RWPE1 (cell line): ENCODE measurements around the gene ASIC3.

ENCODE experiments used
- CTCF ChIA-PET: fragments of 350-600 bp; sonication (Branson Sonifier 250); formaldehyde crosslinking; extraction: SDS; loops from one replicate; lab custom pipeline; 2021; lab: Yijun Ruan, JAX
- POLR2A ChIA-PET: fragments of 400-600 bp; formaldehyde crosslinking; extraction: SDS; loops from one replicate; lab custom pipeline; 2020; ENCODE audit warnings: antibody characterized with exemption; ENCODE audit not compliant: low non-redundant PET; lab: Yijun Ruan, JAX
- DNase-seq: peaks from one replicate; pipeline ENCODE4 v3.0.0; 2012; ENCODE audit warnings: low spot score
- H3K27ac ChIP-seq: fragments of 450-650 bp; 2 replicates; pipeline ENCODE4 v1.5.1; 2017
- TF ChIP-seq, protein P1 (sequence below): fragments of 450-650 bp; conservative IDR thresholded peaks from 2 replicates; pipeline ENCODE4 v1.5.1; 2017; ENCODE audit warnings: low read depth, mild to moderate bottlenecking

Gene ASIC3

DNA sequence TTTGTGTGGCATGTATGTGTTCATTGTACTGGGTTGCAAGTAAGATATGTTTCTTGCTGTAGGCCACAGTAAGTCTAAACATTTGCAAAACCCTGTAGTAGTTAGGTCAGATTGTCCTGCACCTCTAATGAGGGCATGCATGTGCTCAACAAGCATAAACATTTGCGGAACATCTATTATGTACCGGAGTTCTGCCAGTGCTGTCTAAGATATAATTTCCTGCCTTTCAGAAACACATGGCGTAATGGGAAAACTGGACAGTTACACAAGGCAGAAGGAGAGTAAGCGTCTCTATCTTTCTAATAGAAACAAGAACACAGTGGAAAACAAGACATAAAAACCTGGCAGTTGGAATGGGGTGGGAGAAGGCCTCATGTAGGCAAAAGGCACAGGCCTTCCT, 17.3 kb upstream of the ASIC3 start:
- TF ChIP-seq, protein P1, sequence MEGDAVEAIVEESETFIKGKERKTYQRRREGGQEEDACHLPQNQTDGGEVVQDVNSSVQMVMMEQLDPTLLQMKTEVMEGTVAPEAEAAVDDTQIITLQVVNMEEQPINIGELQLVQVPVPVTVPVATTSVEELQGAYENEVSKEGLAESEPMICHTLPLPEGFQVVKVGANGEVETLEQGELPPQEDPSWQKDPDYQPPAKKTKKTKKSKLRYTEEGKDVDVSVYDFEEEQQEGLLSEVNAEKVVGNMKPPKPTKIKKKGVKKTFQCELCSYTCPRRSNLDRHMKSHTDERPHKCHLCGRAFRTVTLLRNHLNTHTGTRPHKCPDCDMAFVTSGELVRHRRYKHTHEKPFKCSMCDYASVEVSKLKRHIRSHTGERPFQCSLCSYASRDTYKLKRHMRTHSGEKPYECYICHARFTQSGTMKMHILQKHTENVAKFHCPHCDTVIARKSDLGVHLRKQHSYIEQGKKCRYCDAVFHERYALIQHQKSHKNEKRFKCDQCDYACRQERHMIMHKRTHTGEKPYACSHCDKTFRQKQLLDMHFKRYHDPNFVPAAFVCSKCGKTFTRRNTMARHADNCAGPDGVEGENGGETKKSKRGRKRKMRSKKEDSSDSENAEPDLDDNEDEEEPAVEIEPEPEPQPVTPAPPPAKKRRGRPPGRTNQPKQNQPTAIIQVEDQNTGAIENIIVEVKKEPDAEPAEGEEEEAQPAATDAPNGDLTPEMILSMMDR: no peak
- H3K27ac ChIP-seq: no peak overlapping the region
- CTCF ChIA-PET: no interaction called here
- no peak for DNase-seq
- POLR2A ChIA-PET: interaction anchor here (0.8 kb wide), 1 partner anchor 9 kb away, joined by 6 read pairs; no protein-coding TSS in a partner anchor

DNA sequence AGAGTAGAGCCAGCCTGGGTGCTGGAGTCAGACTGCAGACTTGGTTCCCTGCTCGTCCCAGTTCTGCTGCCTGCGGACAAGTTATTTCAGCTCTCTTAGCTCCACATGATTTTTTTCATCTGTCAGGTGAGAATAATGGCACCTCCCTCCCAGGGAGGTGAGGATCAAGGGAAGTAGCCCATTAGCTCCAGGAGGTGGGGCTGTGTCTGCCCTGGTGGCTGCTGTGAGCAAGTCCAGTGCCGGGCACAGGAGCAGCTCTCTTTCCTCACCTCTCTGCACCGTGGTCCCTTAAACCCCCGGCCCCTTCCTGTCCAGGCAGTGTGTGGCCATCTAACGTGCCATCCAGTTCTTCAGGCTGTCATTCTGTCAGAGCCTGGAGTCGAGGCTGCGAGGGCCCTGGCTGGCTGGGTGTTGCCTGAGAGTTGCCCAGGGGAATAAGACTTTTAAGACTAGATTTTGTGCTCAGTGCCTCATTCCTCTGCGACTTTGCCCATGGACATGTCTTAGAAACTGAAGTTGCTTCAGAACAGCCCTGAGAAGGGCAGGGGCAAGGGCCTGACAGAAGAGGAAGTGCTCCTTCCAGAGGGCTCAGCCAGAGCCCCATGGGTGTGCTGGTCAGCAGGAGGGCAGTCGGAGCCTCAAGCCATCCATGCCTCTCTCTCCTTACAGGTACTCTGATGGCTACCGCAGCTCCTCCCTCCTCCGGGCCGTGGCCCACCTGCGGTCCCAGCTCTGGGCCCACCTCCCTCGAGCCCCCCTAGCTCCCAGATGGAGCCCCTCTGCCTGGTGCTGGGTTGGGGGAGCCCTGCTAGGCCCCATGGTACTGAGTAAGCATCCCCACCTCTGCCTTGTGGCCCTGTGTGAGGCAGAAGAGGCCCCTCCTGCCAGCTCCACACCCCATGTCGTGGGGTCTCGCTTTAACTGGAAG, 15.1 kb upstream of the ASIC3 start:
- CTCF ChIA-PET: interaction anchor here (2.0 kb wide), 1 partner anchor 78 kb away, joined by 8 read pairs; no protein-coding TSS in a partner anchor
- POLR2A ChIA-PET: no interaction called here
- TF ChIP-seq, protein P1: no peak
- peak overlapping the region; percentile 36 for H3K27ac ChIP-seq
- DNase-seq: no peak

DNA sequence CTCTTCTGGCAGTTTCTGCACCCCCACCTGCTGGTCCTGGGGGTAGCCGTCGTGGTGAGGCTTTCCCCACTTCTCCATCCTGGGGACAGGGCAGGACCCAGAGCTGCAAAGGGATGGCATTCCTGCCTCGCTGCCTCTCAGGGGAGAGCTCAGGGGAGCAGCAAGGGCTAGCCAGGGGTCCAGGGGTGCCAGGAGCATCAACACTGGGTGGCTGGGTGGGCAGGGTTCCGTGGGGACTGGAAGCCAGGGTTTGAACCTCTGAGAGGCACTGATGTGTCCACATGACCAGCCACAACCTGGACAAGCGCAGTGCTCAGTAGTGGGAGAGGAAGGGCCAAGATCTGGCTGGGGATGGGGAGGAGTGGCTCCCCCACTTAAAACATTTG, 14.5 kb upstream of the ASIC3 start:
- CTCF ChIA-PET: no interaction called here
- POLR2A ChIA-PET: no interaction called here
- no peak for DNase-seq
- TF ChIP-seq, protein P1: no peak
- H3K27ac ChIP-seq: peak overlapping the region; percentile 36; the same call in 1 of the 2 replicates

DNA sequence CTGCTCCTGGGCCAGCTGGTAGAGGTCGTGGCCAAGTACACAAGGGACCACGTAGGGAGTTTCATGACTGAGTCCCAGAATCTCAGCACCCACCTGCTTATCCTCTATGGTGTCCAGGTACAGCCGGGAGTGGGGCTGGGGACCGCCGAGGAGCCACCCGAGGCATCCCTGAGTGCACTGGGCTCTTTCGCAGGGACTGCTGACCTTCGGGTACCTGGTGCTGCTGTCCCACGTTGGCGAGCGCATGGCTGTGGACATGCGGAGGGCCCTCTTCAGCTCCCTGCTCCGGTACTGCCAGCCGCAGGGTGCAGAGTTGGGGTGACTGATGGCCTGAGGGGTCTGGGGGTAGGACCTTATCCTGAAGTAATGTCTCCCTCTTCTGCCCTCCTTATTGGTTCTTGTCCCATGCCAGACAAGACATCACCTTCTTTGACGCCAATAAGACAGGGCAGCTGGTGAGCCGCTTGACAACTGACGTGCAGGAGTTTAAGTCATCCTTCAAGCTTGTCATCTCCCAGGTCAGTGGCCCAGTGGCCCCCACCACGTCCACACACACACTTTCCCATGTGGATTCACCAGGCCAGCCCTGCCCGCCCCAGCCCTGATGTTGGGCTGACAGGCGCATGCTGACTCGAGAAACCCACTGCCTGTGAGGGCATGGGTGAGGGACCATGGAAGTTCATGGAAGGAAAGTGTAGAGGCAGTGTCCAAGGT, 13.9 kb upstream of the ASIC3 start:
- TF ChIP-seq, protein P1: no peak
- peak overlapping the region; percentile 91; the same call in 1 of the 2 replicates for H3K27ac ChIP-seq
- no peak for DNase-seq
- ChIA-PET POLR2A (no interaction called here), CTCF (no interaction called here)

DNA sequence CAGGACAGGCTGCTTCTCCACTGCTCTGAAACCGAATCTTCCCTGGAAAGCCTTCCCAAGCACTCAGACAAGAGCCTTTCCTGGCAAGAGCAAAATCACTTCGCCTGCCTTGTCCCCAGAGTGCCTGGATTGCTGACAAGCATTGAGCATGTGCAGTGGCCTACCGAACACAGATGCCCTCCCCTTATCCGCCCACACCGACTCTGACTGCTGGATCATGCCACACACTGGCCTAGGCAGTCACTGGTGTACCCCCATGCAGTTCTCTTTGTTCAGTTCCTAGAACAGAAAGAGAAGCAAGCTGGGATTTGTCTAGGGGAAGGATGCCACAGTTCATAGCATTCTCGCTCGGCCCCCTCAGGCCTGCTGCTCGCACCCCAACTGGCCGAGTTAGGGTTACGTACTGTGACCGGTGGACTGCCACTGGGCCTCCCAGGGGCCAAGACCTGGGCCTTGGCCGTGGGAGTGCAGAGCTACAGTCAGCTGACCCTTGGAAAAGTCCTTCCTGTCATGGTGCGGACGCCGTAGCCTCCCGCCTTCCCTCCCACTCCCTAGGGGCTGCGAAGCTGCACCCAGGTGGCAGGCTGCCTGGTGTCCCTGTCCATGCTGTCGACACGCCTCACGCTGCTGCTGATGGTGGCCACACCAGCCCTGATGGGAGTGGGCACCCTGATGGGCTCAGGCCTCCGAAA, 13.2 kb upstream of the ASIC3 start:
- no peak for DNase-seq
- peak overlapping the region; percentile 91; the same call in 1 of the 2 replicates for H3K27ac ChIP-seq
- TF ChIP-seq, protein P1: no peak
- CTCF ChIA-PET: no interaction called here
- POLR2A ChIA-PET: no interaction called here

DNA sequence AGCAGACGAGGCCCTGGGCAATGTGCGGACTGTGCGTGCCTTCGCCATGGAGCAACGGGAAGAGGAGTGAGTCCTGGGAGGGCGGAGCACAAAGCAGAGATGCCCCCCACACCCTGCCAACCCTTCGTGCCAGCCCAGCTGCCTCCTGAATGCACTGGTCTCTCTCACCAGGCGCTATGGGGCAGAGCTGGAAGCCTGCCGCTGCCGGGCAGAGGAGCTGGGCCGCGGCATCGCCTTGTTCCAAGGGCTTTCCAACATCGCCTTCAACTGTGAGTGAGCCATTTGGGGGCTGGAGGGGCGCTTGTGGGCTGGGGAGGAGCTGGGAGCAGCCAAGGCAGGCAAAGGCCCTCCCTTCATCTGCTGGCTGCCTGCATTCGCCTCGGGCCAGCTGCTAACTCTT, 12.4 kb upstream of the ASIC3 start:
- TF ChIP-seq, protein P1: no peak
- DNase-seq: no peak
- ChIA-PET POLR2A (no interaction called here), CTCF (no interaction called here)
- peak overlapping the region; percentile 91 for H3K27ac ChIP-seq
